T-helper 17 cell (primary cell): ENCODE results near the gene CDH4. TPM values are rescaled to one million over a fixed set of nuclear protein-coding genes. Genes with fewer than 3 reads are reported as not detected.

Experiments used
- ATAC-seq: fragments of 150-1000 bp; cut with Tn5 transposase; 2 replicates; pipeline ENCODE4 v1.10.0; 2021; ENCODE audit warnings: mild to moderate bottlenecking, moderate library complexity
- DNase-seq, 3 donors: peaks; one replicate each; pipeline versions ENCODE4 v3.0.0 to v3.0.0-alpha.2; 2020 to 2021
- H3K9me3 ChIP-seq: one replicate; pipeline ENCODE4 v1.7.0; 2013; ENCODE audit warnings: low read length, mild to moderate bottlenecking; ENCODE audit not compliant: control insufficient read depth, poor library complexity, severe bottlenecking
- H3K27ac Mint-ChIP-seq: one replicate; pipeline ENCODE4 v1.8.0; 2022; ENCODE audit warnings: mild to moderate bottlenecking, moderate library complexity, mixed read lengths
- H3K27me3 Mint-ChIP-seq: one replicate; pipeline ENCODE4 v1.8.0; 2022; ENCODE audit warnings: mixed read lengths
- H3K36me3 Mint-ChIP-seq: one replicate; pipeline ENCODE4 v1.8.0; 2022; ENCODE audit warnings: low read depth, mixed read lengths
- H3K4me1 Mint-ChIP-seq: one replicate; pipeline ENCODE4 v1.8.0; 2022; ENCODE audit warnings: mild to moderate bottlenecking, mixed read lengths
- H3K4me3 Mint-ChIP-seq: one replicate; pipeline ENCODE4 v1.8.0; 2022; ENCODE audit warnings: mild to moderate bottlenecking, moderate library complexity, mixed read lengths
- total RNA-seq, 4 donors: library from RNA in 2 of 4; stranded (reverse) in 2 of 4; gene quantifications; one replicate each; pipeline ENCODE4 v1.2.3 and lab custom pipeline; 2022 to 2026

Gene CDH4
- total RNA-seq, 2 donors from 2014 or later, result 0.55 to 0.67 TPM

GRCh38 chr20:61650912-61651733, 399.1 kb downstream of the CDH4 start:
- no peak for DNase-seq
- Mint-ChIP-seq H3K4me3 (no peak overlapping the region), H3K27me3 (peaks cover 11% of the 10 kb centered on the region), H3K4me1 (no peaks in the 10 kb centered on the region), H3K36me3 (peaks cover 4% of the 10 kb centered on the region), H3K27ac (no peak overlapping the region)
- no peak for ATAC-seq
- H3K9me3 ChIP-seq, result no peaks in the 10 kb centered on the region

DNA sequence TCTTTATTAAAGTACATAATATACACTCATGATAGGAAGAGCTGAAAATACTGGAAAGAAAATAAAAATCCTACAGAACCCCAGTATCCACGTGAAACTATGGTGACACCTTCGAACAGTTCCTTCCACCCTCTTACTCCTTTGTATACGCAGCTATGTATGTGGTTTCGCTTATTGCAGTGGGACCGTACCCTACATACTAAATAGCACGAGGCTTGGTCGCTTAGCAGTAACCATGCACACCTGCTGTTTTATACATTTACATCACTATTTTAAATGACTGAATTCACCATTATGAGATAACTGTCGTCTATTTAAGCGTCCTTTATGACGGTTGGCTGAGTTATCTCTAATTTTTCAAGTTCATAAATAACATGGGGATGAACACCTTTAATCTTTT, 400.1 kb downstream of the CDH4 start:
- H3K36me3 Mint-ChIP-seq, result peaks cover 4% of the 10 kb centered on the region
- DNase-seq, result no peak
- no peak for ATAC-seq
- H3K27ac Mint-ChIP-seq, result no peak overlapping the region
- no peak overlapping the region for H3K4me3 Mint-ChIP-seq
- no peaks in the 10 kb centered on the region for H3K4me1 Mint-ChIP-seq
- peaks cover 11% of the 10 kb centered on the region for H3K27me3 Mint-ChIP-seq
- no peaks in the 10 kb centered on the region for H3K9me3 ChIP-seq

DNA sequence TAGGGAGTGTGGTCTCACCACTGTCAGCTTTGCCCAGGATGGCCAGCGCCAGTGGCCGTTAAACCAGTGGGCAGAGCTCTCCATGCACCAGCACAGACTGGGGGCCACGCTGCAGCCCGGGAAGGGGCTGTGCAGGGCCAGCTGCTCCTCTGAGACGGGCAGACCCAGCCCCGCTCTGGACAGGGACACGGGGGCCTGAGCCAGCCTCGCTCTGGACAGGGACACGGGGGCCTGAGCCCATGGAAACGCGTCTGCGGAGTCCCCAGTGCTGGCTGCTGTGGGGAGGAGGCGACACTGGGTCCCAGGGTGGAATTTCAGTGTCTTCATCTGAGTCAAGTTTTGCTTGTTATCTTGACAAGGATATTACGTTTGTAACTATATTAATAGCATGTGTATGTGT, 402.7 kb downstream of the CDH4 start:
- H3K4me3 Mint-ChIP-seq, result no peak overlapping the region
- H3K27ac Mint-ChIP-seq, result no peak overlapping the region
- H3K36me3 Mint-ChIP-seq, result peaks cover 4% of the 10 kb centered on the region
- H3K4me1 Mint-ChIP-seq, result peaks cover 2% of the 10 kb centered on the region
- no peaks in the 10 kb centered on the region for H3K9me3 ChIP-seq
- no peak for DNase-seq
- no peak for ATAC-seq
- peaks cover 9% of the 10 kb centered on the region for H3K27me3 Mint-ChIP-seq

- peaks cover 9% of the 10 kb centered on the region for H3K27me3 Mint-ChIP-seq
- no peak overlapping the region for H3K27ac Mint-ChIP-seq
- H3K4me1 Mint-ChIP-seq, result peaks cover 2% of the 10 kb centered on the region
- no peak for ATAC-seq
- H3K4me3 Mint-ChIP-seq, result no peak overlapping the region
- no peak for DNase-seq
- H3K36me3 Mint-ChIP-seq, result peaks cover 4% of the 10 kb centered on the region
- no peaks in the 10 kb centered on the region for H3K9me3 ChIP-seq
Measured at GRCh38 chr20:61655591-61655990, 403.5 kb downstream of the CDH4 start.

GRCh38 chr20:61656198-61656597, 404.1 kb downstream of the CDH4 start:
- no peak for ATAC-seq
- H3K27ac Mint-ChIP-seq, result no peak overlapping the region

GRCh38 chr20:61657721-61658377, 405.8 kb downstream of the CDH4 start:
- peaks cover 2% of the 10 kb centered on the region for H3K4me1 Mint-ChIP-seq
- ATAC-seq (no peak), DNase-seq (no peak)
- H3K4me3 Mint-ChIP-seq, result no peak overlapping the region
- peaks cover 5% of the 10 kb centered on the region for H3K27me3 Mint-ChIP-seq
- H3K9me3 ChIP-seq, result no peaks in the 10 kb centered on the region
- no peak overlapping the region for H3K27ac Mint-ChIP-seq
- H3K36me3 Mint-ChIP-seq, result peaks cover 4% of the 10 kb centered on the region

More at GRCh38 chr20:61656198-61656597, 404.1 kb downstream of the CDH4 start:
- Mint-ChIP-seq H3K27me3 (peaks cover 9% of the 10 kb centered on the region), H3K36me3 (peaks cover 4% of the 10 kb centered on the region), H3K4me3 (no peak overlapping the region), H3K4me1 (peaks cover 2% of the 10 kb centered on the region)
- no peak for DNase-seq
- no peaks in the 10 kb centered on the region for H3K9me3 ChIP-seq

- H3K27ac Mint-ChIP-seq, result no peak overlapping the region
- H3K9me3 ChIP-seq, result no peaks in the 10 kb centered on the region
- ATAC-seq (no peak), DNase-seq (no peak)
- peaks cover 5% of the 10 kb centered on the region for H3K27me3 Mint-ChIP-seq
- peaks cover 2% of the 10 kb centered on the region for H3K4me1 Mint-ChIP-seq
- H3K4me3 Mint-ChIP-seq, result no peak overlapping the region
- peaks cover 4% of the 10 kb centered on the region for H3K36me3 Mint-ChIP-seq
Measured at GRCh38 chr20:61658563-61658962, 406.5 kb downstream of the CDH4 start.

DNA sequence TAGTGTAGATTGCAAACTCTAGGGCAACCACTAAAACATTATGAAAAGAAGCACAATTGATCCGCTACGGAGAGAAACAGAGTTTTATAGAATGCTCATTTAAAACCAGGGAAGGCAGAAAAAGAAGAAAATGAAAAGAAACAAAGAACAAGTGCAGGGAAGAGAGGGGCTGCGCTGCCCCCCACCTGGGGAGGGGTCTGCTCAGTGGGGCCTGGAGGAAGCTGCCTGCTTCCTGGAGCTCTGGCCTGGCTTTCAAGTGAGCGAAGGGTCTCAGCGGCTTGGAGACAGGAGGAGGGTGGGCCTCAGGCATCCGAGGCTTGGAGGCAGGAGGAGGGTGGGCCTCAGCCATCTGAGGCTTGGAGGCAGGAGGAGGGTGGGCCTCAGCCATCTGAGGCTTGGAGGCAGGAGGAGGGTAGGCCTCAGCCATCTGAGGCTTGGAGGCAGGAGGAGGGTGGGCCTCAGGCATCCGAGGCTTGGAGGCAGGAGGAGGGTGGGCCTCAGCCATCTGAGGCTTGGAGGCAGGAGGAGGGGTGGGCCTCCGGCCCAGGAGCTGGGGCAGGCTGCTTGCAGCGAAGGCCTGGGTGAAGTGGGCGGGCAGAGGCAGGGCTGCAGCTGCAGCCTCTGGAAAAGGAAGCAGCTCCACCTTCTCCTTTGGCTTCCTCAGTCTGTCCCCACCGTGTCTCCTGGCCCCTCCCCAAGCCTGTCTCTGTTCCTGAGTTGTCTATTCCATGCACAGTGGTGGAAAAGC, 407.4 kb downstream of the CDH4 start:
- Mint-ChIP-seq H3K4me3 (no peak overlapping the region), H3K4me1 (peaks cover 2% of the 10 kb centered on the region), H3K27ac (no peak overlapping the region), H3K27me3 (peaks cover 5% of the 10 kb centered on the region), H3K36me3 (peaks cover 4% of the 10 kb centered on the region)
- DNase-seq (no peak), ATAC-seq (no peak)
- H3K9me3 ChIP-seq, result no peaks in the 10 kb centered on the region

GRCh38 chr20:61659994-61660346, 407.9 kb downstream of the CDH4 start:
- ATAC-seq (no peak), DNase-seq (no peak)
- peaks cover 2% of the 10 kb centered on the region for H3K4me1 Mint-ChIP-seq
- H3K4me3 Mint-ChIP-seq, result no peak overlapping the region
- H3K27me3 Mint-ChIP-seq, result peaks cover 5% of the 10 kb centered on the region
- no peaks in the 10 kb centered on the region for H3K9me3 ChIP-seq
- H3K27ac Mint-ChIP-seq, result no peak overlapping the region
- peaks cover 4% of the 10 kb centered on the region for H3K36me3 Mint-ChIP-seq

DNA sequence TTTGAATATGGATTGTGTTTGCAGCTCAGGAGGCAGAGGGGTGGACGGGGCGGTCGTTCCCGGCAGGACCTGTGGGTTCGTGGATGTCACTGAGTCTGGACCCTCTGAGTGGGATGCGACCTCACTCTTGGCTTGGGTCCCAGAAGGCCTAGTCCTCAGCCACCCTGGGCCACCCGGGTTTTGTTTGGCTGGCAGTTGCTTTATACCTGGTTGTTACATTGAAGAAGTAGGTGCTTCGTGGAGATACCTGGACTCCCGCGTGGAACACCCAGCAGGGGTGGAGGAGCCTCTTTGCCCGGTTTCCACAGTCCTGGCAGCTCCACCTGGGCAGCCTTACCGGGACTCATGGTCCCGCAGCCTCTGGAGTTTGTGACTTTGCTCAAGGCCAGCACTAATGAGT, 408.5 kb downstream of the CDH4 start:
- H3K4me1 Mint-ChIP-seq, result peaks cover 2% of the 10 kb centered on the region
- H3K4me3 Mint-ChIP-seq, result no peak overlapping the region

DNA sequence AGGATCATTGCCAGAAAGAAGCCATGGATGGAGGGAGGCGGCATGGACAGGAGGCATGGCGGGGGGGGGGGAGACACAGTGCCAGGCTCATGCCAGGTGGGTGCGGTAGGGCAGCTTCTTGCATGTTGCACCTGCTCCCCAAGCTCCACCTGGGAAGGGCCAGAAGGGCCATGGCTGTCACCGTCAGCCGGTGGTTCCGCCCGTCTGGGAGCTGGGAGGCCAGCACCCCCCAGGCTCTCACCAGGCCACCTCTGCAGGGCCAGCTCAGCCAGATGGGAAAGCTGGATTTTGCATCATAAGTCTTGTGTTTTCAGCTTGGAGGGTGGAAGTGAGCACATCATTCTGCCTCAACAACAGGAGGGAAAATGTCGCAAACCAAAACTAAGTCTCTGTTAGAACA, 409.0 kb downstream of the CDH4 start:
- Mint-ChIP-seq H3K36me3 (no peaks in the 10 kb centered on the region), H3K4me3 (no peak overlapping the region), H3K27me3 (peaks cover 5% of the 10 kb centered on the region), H3K27ac (no peak overlapping the region), H3K4me1 (peaks cover 2% of the 10 kb centered on the region)
- H3K9me3 ChIP-seq, result no peaks in the 10 kb centered on the region
- DNase-seq (no peak), ATAC-seq (no peak)

More for the DNA sequence above, 408.5 kb downstream of the CDH4 start:
- DNase-seq (no peak), ATAC-seq (no peak)
- peaks cover 5% of the 10 kb centered on the region for H3K27me3 Mint-ChIP-seq
- H3K27ac Mint-ChIP-seq, result no peak overlapping the region
- peaks cover 3% of the 10 kb centered on the region for H3K36me3 Mint-ChIP-seq
- H3K9me3 ChIP-seq, result no peaks in the 10 kb centered on the region

DNA sequence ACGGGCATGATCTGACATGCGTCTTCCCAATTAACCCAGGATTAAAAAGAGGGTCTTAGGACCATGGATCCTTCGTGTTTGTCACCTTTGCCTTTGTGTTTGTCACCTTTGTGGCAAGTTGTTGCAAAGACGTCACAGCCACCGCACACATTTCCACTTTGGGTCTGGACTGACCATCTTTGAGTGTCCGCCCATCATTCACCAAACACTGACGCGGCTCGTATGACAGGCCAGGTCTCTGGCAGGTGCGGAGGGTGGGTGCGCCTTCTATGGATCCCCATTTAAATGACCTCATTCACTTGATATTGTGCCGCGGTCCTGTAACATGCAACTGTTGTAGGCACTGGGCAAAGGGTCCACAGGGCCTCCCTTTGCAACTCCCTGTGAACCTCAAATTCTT, 409.5 kb downstream of the CDH4 start:
- Mint-ChIP-seq H3K4me3 (no peak overlapping the region), H3K27me3 (peaks cover 5% of the 10 kb centered on the region), H3K36me3 (no peaks in the 10 kb centered on the region), H3K27ac (no peak overlapping the region), H3K4me1 (peaks cover 2% of the 10 kb centered on the region)
- no peaks in the 10 kb centered on the region for H3K9me3 ChIP-seq
- no peak for DNase-seq
- ATAC-seq, result no peak

DNA sequence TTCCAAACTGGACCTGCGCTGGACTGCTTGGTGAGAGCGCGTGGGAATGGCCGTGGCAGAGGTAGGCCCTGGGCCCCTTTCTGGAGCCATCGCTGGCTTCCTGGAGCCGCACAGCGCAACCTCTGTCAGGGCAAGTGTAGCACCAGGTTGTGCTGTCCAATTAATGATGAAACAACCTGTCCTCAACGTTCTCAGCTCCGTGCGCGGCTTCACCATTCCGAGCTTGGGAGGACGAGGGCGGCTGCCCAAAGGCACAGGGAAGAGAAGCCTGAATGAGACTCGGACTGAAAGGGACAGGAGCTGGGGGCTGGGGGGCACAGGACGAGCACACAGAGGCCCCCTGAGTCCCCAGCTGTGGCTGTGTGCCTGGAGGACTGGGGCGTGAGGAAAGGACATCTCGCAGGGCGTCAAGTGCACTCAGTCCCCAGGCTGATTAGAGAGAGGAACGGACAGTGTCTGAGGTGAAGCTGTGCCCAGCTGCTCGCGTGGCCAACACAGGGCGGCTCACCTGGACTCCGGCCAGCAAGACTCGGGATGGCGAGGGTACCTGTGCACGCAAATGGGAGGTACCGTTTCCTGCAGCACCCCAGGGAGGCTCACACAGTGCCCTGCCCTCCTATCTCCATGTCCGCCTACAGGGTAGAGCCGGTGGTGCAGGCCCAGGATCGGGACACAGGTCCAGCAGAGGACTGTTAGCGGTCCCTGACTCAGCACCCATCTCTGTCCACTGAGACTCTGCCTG, 410.3 kb downstream of the CDH4 start:
- H3K27ac Mint-ChIP-seq, result no peak overlapping the region
- no peak overlapping the region for H3K4me3 Mint-ChIP-seq
- peaks cover 5% of the 10 kb centered on the region for H3K27me3 Mint-ChIP-seq
- DNase-seq (no peak), ATAC-seq (no peak)
- H3K9me3 ChIP-seq, result no peaks in the 10 kb centered on the region
- peaks cover 2% of the 10 kb centered on the region for H3K4me1 Mint-ChIP-seq
- no peaks in the 10 kb centered on the region for H3K36me3 Mint-ChIP-seq
